ENCODE results near the gene LRP8.

Gene LRP8

DNA sequence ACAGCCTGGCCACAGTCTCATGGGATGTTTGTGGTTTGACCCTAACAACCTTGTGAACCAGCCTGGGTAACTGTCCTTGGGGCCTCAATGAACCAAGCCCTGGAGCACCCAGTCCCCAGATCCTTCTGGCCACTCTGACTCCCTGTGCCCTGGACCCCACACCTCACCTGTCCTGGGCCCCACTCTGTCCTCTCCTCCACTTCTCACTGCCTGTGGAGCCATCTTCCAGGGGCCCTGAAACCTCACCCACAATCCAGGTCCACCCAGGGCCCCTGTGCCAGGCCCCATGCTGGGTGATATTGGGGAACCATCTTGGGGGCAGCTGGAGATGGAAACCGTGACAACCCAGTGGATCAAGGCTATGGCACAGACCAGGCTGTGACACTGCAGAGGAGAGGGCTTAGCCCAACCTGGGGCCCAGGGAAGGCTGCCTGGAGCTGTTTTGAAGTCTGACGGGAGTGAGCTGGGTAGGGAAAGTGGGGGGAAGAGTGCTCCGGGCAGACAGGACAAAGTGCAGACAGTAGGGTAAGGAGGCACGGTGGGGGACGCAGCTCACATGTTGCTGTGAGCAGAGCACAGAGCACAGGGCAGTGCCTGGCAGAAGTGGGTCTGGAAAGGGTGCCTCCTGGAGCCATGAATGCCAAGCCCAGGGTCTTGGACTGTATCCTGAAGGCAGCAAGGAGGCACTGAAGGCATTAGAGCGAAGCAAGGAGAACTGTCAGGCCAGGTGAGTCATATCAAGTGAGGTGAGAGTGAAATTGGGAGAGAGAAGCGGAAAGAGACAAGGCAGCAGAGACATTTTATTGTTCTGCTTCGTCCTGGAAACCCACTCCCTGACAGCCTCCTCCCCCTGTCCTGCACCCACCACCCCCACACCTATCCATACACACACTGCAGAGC, 12.1 kb upstream of the LRP8 start:
- DNase-seq (ENCODE audit: low spot score): no peak

DNA sequence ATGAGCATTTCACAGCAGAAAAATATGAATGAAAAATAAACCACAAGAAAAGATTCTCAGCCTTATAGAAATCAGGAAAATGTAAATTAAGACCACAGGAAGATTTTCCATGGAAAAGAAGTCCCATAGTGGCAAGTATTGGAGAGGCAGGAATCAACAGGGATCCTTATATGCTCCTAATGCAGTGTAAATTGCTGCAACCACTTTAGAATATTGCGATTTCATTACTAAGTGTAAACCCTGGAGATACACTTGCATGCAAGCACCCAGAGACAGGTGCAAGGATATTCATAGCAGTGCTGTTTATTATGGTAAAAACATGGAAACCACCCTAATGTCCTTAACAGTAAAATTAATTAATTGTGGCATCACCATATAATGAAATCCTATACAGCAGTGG, 10.6 kb upstream of the LRP8 start:
- no peak for DNase-seq (ENCODE audit: low spot score)

GRCh38 chr1:53337499-53337898, 9.6 kb upstream of the LRP8 start:
- no peak for DNase-seq (ENCODE audit: low spot score)

DNA sequence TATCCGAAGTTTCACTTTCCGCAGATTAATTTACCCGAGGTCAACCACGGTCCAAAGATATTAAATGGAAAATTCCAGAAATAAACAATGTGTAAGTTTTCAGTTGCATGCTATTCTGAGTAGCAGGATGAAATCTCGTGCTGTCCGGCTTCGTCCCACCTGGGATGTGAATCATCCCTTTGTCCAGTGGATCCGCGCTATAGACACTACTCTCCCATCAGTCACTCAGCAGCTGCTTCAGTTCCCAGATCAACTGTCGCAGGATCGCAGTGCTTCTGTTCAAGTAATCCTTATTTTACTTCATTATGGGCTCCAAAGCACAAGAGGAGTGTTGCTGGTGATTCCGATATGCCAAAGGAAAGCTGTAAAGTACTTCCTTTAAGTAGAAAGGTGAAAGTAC, 8.3 kb upstream of the LRP8 start:
- no peak for DNase-seq (ENCODE audit: low spot score)

GRCh38 chr1:53335661-53336060, 7.8 kb upstream of the LRP8 start:
- no peak for DNase-seq (ENCODE audit: low spot score)

DNA sequence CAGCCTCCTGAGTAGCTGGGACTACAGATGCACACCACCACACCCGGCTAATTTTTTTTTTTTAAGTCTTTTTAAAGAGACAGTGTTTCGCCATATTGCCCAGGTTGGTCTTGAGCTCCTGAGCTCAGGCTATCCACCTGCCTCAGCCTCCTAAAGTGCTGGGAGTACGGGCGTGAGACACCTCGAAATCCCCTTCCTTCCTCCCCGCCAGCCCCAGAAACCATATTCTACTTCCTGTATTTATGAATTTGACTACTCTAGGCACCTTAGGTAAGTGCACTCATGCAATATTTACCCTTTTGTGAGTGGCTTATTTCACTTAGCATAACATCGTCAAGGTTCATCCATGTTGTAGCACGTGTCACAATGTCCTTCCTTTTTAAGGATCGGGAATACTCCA, 6.9 kb upstream of the LRP8 start:
- DNase-seq (ENCODE audit: low spot score): no peak

DNA sequence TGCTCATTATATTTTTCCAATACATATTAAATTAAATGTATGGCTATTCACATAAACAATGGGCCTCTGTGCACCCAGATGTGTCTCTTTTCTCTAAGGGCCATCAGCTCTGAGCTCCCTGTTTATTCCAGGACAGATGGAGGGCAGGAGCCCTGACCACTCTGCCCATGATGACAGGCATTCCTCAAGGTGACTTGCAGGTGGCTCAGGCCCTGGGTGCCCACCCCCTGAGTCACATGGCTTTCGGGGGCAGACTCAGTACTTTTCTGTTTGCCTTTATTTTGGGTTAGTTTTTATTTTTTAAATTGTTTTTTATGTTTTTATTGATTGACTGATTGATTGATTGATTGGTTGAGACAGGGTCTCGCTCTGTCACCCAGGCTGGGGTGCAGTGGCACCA, 6.4 kb upstream of the LRP8 start:
- no peak for DNase-seq (ENCODE audit: low spot score)

GRCh38 chr1:53332833-53333232, 5.0 kb upstream of the LRP8 start:
- no peak for DNase-seq (ENCODE audit: low spot score)

- no peak for DNase-seq (ENCODE audit: low spot score)
Measured at GRCh38 chr1:53332186-53332564, 4.3 kb upstream of the LRP8 start.

GRCh38 chr1:53331446-53332185, 3.7 kb upstream of the LRP8 start:
- no peak for DNase-seq (ENCODE audit: low spot score)

- no peak for DNase-seq (ENCODE audit: low spot score)
Measured at GRCh38 chr1:53330819-53331218, 2.9 kb upstream of the LRP8 start.

DNA sequence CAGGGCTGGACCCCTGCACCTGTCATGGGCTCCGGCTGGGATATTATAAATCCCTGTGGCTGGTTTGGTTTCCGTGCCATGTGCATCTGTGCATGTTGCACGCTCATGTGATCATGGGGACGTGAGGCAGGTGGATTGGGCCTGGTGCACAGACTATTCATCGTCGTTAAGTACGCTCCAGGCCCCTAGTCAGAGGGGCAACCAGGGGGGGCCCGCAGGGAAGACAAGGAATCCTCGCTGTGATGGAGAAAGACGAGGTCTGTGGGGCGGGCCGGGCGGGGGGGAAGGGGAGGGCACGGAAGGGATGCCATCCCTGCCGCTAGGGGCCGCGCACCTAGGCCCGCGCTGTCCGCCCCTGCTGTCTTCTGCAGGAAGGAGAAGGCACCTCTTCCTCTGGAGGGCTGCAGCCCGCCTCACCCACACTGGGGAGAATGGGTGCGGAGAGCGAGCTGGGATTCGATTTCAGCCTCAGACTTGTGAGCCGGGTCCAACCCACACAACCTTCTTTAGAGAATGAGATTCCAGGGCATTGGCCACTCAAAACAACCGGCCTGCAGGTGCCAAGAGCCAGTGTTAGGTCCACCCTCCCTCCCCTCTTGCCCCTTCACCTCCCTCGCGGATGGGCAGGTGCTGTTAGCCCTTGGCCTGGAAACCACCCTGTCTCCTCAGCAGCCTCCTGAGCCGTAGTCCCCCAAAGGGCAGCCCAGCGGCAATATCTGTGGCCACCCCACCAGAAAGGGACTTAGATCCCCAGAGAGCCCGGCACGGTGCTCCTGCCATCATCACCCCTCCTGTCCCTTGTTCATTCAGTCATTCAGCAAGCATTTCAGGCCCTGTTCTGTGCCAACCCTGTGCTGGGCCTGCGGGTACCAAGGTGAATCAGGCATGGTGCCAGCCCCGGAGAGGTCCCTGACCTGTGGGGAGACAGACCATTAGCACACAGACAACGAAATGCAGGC, 950 bp upstream of the LRP8 start:
- DNase-seq (ENCODE audit: low spot score): no peak

DNA sequence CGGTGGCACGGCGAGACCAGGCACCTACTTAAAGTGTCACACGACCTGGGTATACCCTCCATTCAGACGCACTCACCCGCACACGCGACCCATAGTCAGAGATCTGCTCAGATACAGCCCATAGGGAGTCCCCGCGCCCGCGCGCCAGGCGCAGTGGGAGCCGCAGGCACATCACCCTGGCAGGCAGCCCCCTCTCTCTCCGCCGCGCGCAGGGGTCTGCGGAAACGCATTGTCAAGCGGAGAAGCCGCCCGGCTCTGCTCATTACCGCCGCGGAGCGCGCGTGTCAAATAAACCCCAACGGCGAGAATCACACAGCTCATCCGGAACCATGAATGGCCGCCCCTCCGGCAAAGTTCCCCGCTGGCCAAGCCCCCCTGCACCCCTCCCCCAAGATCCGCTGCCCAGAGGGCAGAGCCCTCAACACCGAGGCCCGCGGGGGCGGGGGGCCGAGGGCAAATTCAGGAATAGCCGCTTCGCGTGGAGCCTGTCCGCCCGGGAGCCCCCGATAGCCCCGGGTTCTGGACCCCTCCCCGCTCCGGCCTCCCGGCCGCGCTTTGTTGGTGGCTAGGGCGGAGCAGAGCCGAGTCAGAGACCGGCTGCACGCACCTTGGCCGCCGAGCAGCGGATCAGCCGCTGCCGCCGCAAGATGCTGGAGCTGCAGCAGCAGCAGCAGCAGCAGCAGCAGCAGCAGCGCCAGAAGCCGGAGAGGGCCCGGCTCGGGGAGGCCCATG, 522 bp downstream of the LRP8 start:
- peak; percentile 42 for DNase-seq (ENCODE audit: low spot score)

DNA sequence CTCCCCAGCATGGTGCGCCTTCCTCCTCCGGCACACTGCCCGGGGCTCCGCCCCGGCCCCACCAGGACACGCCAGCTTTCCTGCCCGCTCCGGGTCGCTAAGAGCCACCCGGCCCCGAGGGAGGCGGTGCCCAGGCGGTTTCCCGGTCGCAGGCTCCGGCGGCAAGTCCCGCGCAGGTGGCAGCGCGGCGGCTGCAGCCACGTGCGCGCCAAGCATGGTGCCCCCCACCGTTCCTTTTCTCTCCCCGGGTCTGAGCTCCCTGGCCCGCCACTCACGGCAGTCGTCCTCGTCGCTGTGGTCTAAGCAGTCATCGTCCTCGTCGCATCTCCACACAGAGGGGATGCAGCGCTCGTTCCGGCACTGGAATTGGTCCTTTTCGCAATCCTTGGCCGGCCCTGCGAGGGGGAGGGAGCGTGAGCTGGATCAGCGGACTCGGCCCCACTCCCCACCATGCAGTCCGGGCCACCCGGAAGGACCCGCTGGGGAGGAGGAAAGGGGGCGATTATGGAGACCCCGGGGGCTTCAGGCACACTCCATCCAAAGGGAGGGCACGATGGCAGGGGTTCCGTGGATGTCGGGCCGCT, 1.2 kb downstream of the LRP8 start:
- no peak for DNase-seq (ENCODE audit: low spot score)

- DNase-seq (ENCODE audit: low spot score): peak; percentile 98
Measured at GRCh38 chr1:53326088-53326597, 1.7 kb downstream of the LRP8 start.

DNA sequence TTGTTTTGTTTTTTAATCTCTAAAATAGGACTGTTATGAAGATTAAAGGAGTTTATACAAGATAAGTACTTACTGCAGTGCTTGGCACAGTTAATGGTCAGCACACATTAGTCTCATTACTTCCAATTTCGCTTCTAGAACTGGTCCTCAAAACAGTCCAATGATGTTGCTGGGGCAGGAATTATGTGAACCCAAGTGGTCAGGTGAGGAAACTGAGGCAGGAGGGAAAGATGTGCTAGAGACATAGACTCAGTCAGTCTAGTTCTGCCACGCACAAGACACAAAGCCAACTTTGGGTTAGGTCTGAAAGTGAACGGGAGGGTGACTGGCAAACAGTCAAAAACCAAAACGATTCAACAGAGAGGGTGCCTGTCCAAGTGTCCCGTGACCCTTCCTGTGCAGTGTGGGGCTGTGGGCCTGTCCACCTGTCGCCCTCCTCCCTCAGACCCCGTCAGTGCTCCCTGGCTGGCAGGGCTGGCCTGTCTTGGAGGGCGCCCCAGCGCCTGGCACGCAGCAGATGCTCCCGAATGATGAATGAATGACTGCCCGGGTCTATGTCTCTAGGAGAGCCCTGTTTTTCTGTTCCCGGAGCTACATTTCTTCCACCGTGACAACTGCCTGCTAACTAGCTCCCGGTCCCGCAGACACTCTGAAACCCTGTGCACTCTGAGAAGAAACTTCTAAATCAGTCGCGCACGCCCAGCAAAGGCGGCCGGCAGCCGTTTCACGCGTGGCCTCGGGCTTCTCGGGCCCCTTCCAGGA, 2.4 kb downstream of the LRP8 start:
- DNase-seq (ENCODE audit: low spot score): no peak

- no peak for DNase-seq (ENCODE audit: low spot score)
Measured at GRCh38 chr1:53324728-53325297, 3.1 kb downstream of the LRP8 start.

DNA sequence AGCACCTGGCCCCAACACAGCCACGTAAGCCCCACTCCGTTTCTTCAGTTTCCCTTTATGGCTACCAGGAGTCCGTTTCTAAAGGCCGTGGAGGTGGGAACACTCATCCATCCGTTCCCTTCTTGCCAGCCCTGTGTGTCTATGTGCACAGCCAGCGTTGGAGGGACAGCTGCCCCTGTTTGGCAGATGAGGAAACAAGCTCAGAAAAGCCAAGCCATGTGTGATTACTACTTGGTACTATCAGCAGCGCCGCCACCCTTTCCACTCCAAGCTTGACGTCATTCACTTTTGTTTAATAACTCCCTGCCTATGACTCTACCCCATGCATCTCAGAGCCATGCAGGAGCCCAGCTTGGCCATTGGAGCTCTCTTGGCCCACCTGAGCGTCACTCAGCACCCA, 3.5 kb downstream of the LRP8 start:
- no peak for DNase-seq (ENCODE audit: low spot score)

GRCh38 chr1:53323316-53323715, 4.6 kb downstream of the LRP8 start:
- DNase-seq (ENCODE audit: low spot score): no peak
